HG03060 (cell line): ENCODE data around the gene FEZF2.

ENCODE experiments used
- ATAC-seq: cut with Tn5 transposase; IDR thresholded peaks from one replicate; pipeline ENCODE4 v1.9.1; 2021; ENCODE audit warnings: low read depth, moderate number of reproducible peaks; ENCODE audit not compliant: unreplicated experiment

Gene FEZF2

DNA sequence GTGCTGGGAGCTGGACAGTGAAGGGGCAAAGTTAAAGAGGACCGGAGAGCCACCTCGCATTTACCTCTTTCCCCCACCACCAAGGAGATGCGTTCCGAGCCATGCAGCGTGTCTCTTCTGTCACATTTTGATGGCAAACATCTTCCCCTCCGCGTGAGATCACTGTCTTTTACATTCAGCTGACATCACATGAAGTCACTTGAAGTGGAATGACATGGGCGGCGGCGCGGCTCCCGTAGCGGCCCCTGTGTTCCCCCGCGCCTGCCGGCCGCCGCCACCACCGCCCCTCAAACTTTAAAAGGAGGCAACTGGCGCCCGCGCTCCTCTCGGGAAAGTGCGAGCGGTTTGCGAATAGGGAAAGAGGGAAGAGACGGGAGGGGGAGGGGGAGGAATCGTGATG is at the start of gene FEZF2:
TSS of gene FEZF2 (minus strand) at position 336 of the 400 bp plus-strand sequence. CDS start 682 bp downstream, outside the sequence.
- ATAC-seq, result no peak

DNA sequence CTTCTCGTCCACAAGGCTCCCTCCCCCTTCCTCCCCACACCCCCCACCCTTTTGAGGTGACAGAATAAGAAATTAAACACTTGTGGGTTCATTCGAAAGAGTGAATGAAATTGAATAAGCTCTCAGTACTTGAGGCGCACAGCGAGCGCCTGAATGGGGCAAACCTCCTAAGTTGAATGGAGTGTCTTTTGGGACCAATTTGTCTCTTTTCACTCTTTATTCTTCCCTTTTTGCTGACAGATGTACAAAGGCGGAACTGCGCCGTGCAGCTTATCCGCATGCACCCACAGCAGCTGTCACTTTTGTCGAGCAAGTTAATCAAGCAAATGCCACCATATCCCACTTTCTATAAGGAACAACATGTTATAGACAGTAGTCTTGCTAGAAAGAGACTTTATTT is 47.9 kb upstream of the FEZF2 start:
- no peak for ATAC-seq

DNA sequence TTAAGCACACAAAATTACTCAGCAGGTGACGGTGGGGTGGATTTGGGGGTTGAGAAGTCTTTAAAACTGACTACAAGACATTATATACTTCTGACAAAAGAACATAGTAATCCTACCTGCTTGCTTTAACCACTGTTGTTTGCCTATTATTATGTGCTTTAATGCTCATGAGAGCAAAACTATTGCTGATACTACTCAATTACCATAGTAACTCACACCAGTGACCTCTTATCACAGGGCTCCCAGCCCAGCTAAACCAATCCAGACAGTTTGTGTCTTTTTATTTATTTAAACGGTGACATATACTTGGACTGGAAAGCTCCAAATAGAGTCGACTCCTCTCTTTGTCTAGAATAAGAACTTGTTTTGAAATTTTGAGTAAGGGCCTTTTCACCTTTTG is 42.8 kb upstream of the FEZF2 start:
- ATAC-seq, result no peak

DNA sequence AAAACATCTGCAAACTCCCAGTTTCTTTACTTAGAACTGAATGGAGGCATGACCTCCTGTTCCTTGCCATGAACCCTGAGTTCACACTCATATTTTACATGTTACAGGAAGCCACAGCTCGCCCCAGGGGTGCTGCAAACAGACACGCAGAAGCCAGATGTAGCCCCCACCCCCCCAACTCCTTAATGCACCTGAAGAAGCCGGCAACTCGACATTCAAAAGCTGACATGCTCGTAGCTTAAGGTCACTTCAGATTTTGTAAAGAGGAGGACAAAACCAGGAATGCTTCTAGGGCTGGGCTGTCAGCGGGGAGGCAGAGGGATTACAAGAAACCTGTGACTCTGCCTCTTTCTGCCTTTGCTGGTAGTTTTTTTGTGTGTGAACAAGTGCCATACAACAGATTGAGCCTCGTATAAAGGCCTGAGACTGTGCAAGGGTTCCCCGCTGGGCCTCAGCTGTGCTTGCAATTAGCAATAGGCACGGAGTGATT is 42.0 kb upstream of the FEZF2 start:
- no peak for ATAC-seq

DNA sequence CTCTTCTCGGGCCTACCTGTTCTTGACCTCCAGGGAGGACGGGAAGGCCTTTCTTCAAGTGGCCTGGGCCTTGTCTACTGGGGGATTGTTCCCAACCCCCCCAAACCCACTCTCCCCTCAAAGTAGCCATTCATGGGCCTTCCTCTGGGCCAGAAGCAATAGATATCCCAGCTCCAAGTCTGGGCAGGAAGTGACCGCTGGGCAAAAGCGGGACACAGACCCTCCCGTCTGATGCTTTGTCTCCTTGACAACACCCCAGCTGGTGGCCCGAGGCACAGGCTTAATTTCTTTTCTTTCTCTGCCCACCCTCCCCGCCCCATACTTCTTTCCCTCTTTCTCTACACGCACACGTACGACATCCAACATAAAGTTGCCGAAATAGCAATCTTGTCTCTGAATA is 41.4 kb upstream of the FEZF2 start:
- ATAC-seq, result no peak

DNA sequence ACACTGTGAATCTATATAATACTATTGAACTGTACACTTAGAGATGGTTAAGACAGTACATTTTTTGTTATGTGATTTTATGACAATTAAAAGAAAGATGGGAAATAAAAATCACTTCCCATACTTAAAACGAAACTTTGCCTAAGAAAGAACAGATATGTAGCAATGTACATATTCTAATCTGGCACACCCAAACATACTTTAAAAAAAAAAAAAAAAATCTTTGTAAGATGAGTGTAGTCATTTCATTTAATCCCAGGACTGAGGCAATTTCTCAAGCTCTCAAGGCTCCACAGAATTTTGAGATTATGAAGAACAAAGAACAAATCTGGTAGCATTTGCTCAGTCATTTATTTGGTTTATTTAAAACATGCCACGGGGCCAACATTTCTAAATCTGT is 40.3 kb upstream of the FEZF2 start:
- no peak for ATAC-seq

DNA sequence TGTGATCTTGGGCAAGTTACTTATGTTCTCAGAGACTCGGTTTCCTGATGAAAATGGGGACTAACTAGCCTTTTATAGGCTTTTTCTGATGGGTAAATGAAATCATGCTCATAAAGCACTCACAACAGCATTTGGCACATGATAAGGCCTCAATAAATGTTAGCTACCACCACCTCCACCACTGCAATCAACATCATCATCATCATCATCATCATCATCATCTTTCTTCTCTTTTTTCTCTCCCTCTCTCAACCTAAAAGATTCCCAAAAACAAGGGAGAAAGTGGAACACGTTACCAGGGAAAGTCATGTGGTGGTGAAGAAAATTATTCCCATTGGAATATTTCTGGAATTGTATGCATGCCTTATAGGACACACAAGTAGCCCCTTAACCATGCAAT is 33.6 kb upstream of the FEZF2 start:
- ATAC-seq, result no peak

- no peak for ATAC-seq
Measured at GRCh38 chr3:62405566-62405965, 32.2 kb upstream of the FEZF2 start.

GRCh38 chr3:62405135-62405534 is 31.8 kb upstream of the FEZF2 start:
- ATAC-seq, result no peak

GRCh38 chr3:62404321-62404720 is 31.0 kb upstream of the FEZF2 start:
- no peak for ATAC-seq

DNA sequence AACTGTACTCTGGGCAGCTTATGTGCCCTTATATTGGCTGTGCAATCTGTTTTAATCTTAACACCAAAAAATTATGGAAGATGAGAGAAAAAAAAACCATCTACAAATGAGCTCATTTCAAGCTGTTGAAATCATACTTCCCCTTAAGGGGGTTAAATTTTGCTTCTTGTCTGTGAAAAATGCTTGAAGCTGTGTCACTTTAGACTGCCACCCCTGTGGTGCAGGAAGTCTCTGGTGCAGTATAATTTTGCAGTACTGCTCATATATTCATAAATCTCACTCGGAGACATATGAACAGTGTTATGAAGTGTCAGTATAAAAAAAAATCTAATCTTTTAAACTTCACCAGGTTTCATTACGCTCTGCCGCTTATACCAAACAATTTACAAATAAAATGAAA is 30.4 kb upstream of the FEZF2 start:
- ATAC-seq, result no peak

DNA sequence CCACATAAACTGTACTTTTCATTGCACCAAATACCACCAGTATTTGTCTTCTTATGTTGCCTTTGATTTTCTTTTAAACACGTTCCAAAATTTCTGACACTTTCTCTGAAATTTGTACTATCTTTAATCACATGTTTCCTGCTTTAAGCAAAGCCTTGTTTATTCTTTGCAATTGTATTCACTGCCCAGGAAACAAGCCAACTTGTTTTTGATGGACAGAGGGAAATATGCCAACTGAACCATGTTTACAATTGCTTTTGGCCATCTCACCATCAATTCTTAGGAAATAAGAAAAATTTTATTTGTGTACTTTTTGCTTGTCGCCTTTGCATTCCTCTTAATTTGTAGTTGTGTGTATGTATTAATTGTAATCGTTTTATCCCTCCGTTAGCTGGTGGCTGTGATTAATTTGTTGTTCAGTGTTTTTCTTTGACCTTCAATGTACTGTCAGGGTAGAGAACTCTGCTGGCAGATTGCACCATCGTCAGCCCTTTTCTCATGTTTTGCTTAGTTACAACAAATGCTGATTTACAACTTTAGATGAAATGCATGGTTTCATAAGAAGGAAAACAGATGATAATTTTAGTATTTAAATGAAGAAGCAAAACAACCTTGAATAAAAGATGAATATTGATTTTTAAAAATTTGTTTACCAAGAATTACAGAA is 19.4 kb upstream of the FEZF2 start:
- ATAC-seq, result no peak

DNA sequence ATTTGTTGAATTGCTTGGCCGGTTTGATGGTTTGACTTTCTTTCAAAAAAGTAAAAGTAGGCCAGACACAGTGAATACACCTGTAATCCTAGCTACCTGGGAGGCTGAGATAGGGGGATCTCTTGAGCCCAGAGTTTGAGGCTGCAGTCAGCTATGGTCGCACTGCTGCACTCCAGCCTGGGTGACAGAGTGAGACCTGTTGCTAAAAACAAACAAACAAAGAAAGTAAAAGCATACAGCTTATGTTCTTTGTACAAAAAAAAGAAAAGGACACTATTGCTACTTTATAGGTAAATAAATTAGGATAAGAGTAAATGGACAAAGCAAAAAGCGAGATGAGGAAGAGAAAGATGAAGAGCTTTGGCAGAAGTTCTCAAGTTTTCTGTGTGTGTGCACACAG is 13.9 kb upstream of the FEZF2 start:
- no peak for ATAC-seq

DNA sequence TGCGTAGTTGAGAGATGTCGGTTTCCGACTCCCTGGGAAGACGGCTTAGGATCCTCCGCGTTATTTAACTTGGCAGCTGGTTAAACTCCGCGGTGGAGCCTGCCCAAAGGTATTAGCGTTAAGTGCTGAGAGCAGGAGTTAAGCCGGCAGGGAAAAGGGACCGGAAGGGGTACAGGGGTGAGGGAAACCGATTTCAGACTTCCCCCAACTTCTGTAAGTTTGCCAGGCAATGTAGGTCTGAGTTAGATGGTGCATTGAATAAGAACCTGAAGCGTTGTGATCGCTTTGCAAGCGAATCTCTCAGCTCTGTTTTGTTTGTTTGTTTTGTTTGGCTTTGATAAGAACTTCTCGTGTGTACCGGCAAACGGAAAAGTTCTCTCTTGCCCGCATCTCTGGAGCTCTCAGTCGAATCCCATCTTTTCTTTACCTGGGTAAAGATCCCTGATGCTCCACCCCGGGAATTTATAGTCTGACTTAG is 6.0 kb upstream of the FEZF2 start:
- no peak for ATAC-seq

DNA sequence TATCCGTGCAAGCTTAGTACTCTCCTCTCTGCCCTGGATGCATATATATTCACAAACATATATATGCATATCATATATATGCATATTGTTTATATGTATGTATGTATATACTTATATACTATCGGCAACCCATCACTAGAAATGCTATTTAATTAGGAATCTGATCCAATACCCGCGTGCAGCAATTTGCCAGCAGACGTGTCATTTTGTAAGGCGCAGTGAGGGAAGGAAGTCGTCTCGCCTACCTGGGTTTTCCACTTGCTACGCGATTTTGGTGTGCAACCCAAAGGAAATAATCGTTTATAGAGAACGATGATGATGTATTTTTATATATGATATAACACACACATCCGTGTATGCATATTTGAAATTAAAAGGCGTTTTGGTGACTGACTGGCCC is 5.6 kb upstream of the FEZF2 start:
- ATAC-seq, result no peak

GRCh38 chr3:62378311-62378789 is 5.0 kb upstream of the FEZF2 start:
- ATAC-seq, result no peak

- ATAC-seq, result no peak
Measured at GRCh38 chr3:62376906-62377877, 3.8 kb upstream of the FEZF2 start.

- no peak for ATAC-seq
Measured at GRCh38 chr3:62376454-62376720, 3.0 kb upstream of the FEZF2 start.

DNA sequence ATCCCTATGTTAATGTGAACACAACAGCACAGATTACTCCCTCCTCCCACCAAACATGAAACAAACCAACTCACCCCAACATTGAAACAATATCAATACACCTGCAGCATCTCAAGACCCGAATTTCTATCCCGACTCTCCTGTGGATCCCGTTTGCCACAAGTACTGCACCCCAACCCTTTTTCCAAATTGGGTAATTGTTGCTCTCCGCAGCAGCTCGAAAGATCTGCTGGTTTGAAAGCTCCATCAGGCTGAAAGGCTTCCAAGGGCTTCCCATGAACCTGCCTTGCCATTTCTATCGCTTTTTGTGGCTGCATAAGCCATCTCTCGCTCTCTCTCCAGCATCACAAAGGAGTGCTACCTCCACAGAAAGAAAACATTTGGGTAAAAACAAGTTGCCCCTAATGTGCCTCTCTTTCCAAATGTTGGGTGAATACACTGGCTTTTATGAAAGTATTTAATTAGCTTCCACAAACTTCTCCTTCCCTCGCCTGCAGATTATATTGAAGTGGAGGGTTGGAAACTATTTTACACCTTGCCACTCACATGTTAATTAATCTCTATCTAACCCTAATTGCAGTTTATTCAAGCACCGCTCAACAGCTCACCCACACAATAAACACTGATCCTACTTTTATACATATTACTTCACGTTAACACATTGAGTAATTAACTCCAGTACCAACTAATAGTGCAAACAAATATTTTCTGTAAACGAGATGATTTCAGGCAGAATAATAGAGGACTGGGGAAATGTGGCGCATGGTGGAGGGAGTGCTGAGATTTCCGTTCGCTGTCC is 2.5 kb upstream of the FEZF2 start:
- ATAC-seq, result no peak

DNA sequence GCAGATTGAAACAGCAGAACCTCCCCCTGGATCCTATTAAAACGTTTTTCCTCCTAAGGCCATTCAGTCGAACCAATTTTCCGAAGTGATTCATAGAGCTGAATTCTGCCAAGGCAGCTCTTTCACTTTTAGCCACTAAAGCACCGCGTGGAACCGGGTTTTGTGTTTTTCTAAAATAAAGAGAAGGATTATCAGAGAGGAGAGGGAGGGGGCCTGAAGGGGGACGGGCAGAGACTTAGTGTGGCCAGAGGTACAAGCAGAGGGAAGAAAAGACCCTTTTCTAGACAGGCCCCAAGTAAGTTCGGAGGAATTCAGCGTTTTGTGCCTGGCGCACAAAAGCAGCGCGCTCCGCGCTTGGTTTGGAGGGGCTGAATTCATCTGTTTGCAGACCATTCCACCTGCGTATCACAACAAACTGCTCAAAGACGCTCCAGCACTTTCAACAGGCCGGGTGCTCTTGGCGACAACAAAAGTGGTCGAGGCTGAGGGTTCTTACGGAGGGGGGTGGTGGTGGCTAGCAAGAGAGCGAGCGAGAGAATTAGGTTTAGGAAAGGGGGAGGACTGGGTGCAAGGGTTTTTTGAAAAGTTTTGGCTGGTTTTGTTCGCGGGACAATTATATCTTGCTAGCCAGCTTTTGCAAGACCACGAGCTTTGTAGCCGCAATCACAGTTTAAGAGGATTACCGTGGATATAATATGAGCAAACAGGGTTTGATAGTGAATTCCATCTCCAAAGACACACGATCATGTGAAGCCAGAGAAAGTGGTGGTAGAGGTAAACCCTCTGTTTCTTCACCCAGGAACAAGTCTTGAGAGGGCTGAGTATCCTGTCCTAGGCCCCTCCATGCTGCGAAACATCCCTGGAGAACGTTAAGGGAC is 1.2 kb upstream of the FEZF2 start:
- ATAC-seq, result no peak
